Pancreas (tissue), 10 donors: ENCODE data around the gene ACSL6. TPM values are rescaled to one million over a fixed set of nuclear protein-coding genes. Genes with fewer than 3 reads are reported as not detected.

Source experiments
- ATAC-seq, 4 donors: fragments of 200-7000 bp; cut with Tn5 transposase; one replicate each; pipeline versions ENCODE4 v1.8.0 to v1.9.1; 2020; ENCODE audit warnings: mild to moderate bottlenecking in 4 of 4, moderate library complexity in 4 of 4
- DNase-seq, 6 donors: peaks; one replicate each; pipeline ENCODE4 v3.0.0-alpha.2; 2020
- FAIRE-seq: peaks from 2 replicates; lab custom pipeline; 2012; peaks lifted over from hg19 to GRCh38; lab: Jason Lieb, UNC
- H3K27ac ChIP-seq, 4 donors: fragments of 200-600 bp; sonication (generic); 1 replicate in 3 of 4; 2 replicates in 1 of 4; pipeline versions ENCODE4 v1.5.0 to v1.8.0; 2020
- H3K27me3 ChIP-seq, 4 donors: fragments of 200-600 bp; one replicate each; pipeline ENCODE4 v1.8.0; 2021
- H3K36me3 ChIP-seq, 3 donors: fragments of 200-600 bp; sonication (generic) in 1 of 3; one replicate each; pipeline versions ENCODE4 v1.5.0 to v1.8.0; 2020 to 2021
- H3K4me1 ChIP-seq, 3 donors: fragments of 200-600 bp; one replicate each; pipeline ENCODE4 v1.8.0; 2021
- H3K4me3 ChIP-seq, 4 donors: fragments of 200-600 bp; sonication (generic) in 2 of 4; one replicate each; pipeline versions ENCODE4 v1.5.0 to v1.8.0; 2020 to 2021
- H3K9me3 ChIP-seq, 4 donors: fragments of 200-600 bp; one replicate each; pipeline ENCODE4 v1.8.0; 2021
- CTCF ChIP-seq, 4 donors: fragments of 200-600 bp; sonication (generic) in 3 of 4; IDR thresholded peaks; one replicate each; pipeline versions ENCODE4 v1.5.0 to v1.8.0; 2021; ENCODE audit warnings: antibody characterized with exemption in 4 of 4
- WGBS, 2 donors: extraction: QIAGEN DNeasy Blood & Tissue Kit; methylation state at CpG; one replicate each; pipeline ENCODE4 v1.1.7; 2013; 5-methylcytosine and 5-hydroxymethylcytosine counted together
- intact Hi-C, 3 donors: fragments of 100-400 bp; cut with DNase I; formaldehyde crosslinking; loops; one replicate each; pipeline versions ENCODE4 v1.11.1 to v1.14.2; 2022
- polyA plus RNA-seq, 2 donors: library from polyadenylated mRNA; stranded (reverse); fragments of 200-250 nt; gene quantifications; one replicate each; pipeline ENCODE4 v1.2.3, GENCODE V29; 2013
- total RNA-seq, 6 donors: library from RNA; stranded (reverse); fragmentation: NEBNext Ultra II Directional in 4 of 6; extraction: Animal tissue kit (Norgen Biotek cat#: 25700) in 4 of 6; gene quantifications; one replicate each; pipeline versions ENCODE4 v1.2.1 to v1.2.4, GENCODE V29; 2021 to 2023
- donor health status: healthy with polysubstance abuse.
- donor health status: DM: no; HTN: no; CAD: no; lungs with moderate emphysema.
- donor health status: DM: no; HTN: no; CAD: no.
- donor health status: control.
- donor health status: control.
- donor health status: Bipolar disorder and iron deficiency.
- donor health status: DM: yes; HTN: yes; CAD: no.
- donor health status: DM: no; HTN: no; CAD: no.
- donor health status: DM: no; HTN: no; CAD: no.
- donor health status: DM: yes; HTN: yes; CAD: no.

Gene ACSL6
- total and polyA plus RNA-seq, 8 donors, result 0.83 to 3.3 (median 1.1) TPM

GRCh38 chr5:131974956-131975726, 36.3 kb downstream of the ACSL6 start:
- H3K9me3 ChIP-seq, result no peaks in the 10 kb centered on the region
- TF ChIP-seq CTCF (IDR thresholded peaks at IDR 0.05), result no peak
- intact Hi-C loops, result no loop called here
- no peak overlapping the region for H3K4me3 ChIP-seq
- no peak for FAIRE-seq
- 80 to 84% methylated on average over 12 of the region's 12 CpGs for WGBS, 2 donors
- no peak overlapping the region for H3K27ac ChIP-seq
- H3K27me3 ChIP-seq, result no peaks in the 10 kb centered on the region
- ATAC-seq, result no peak
- no peaks in the 10 kb centered on the region for H3K36me3 ChIP-seq
- no peak for DNase-seq
- H3K4me1 ChIP-seq, result no peaks in the 10 kb centered on the region

- no peak for TF ChIP-seq CTCF (IDR thresholded peaks at IDR 0.05)
- FAIRE-seq (no peak), DNase-seq (no peak), ATAC-seq (no peak)
- WGBS, 2 donors, result 83 to 88% methylated on average over 5 of the region's 5 CpGs
- Histone ChIP-seq H3K4me1 (no peaks in the 10 kb centered on the region), H3K4me3 (no peak overlapping the region), H3K27ac (no peak overlapping the region), H3K36me3 (no peaks in the 10 kb centered on the region), H3K27me3 (no peaks in the 10 kb centered on the region), H3K9me3 (no peaks in the 10 kb centered on the region)
- intact Hi-C loops, result no loop called here
Observed at GRCh38 chr5:131974622-131974955, 36.9 kb downstream of the ACSL6 start.

- no peaks in the 10 kb centered on the region for H3K36me3 ChIP-seq
- H3K9me3 ChIP-seq, result no peaks in the 10 kb centered on the region
- no peaks in the 10 kb centered on the region for H3K27me3 ChIP-seq
- no peak overlapping the region for H3K27ac ChIP-seq
- DNase-seq (no peak), FAIRE-seq (no peak), ATAC-seq (no peak)
- no peaks in the 10 kb centered on the region for H3K4me1 ChIP-seq
- intact Hi-C loops, result no loop called here
- WGBS, 2 donors, result 84 to 86% methylated on average over 1 of the region's 1 CpG
- TF ChIP-seq CTCF (IDR thresholded peaks at IDR 0.05), result no peak
- H3K4me3 ChIP-seq, result no peak overlapping the region
Observed at GRCh38 chr5:131974016-131974415, 37.4 kb downstream of the ACSL6 start.

- intact Hi-C loops, result no loop called here
- no peaks in the 10 kb centered on the region for H3K36me3 ChIP-seq
- H3K27ac ChIP-seq, result no peak overlapping the region
- H3K27me3 ChIP-seq, result no peaks in the 10 kb centered on the region
- TF ChIP-seq CTCF (IDR thresholded peaks at IDR 0.05), result no peak
- WGBS, 2 donors, result 84 to 87% methylated on average over 9 of the region's 9 CpGs
- no peaks in the 10 kb centered on the region for H3K9me3 ChIP-seq
- no peaks in the 10 kb centered on the region for H3K4me1 ChIP-seq
- ATAC-seq, result no peak
- no peak for FAIRE-seq
- DNase-seq, result no peak
- H3K4me3 ChIP-seq, result no peak overlapping the region
Observed at GRCh38 chr5:131973089-131973712, 38.3 kb downstream of the ACSL6 start.

GRCh38 chr5:131968396-131968954, 43.0 kb downstream of the ACSL6 start:
- DNase-seq (no peak), ATAC-seq (no peak), FAIRE-seq (no peak)
- intact Hi-C loops, result no loop called here
- Histone ChIP-seq H3K4me3 (no peak overlapping the region), H3K27ac (no peak overlapping the region), H3K4me1 (no peaks in the 10 kb centered on the region), H3K9me3 (no peaks in the 10 kb centered on the region), H3K27me3 (no peaks in the 10 kb centered on the region), H3K36me3 (no peaks in the 10 kb centered on the region)
- no peak for TF ChIP-seq CTCF (IDR thresholded peaks at IDR 0.05)
- WGBS, 2 donors, result 81 to 84% methylated on average over 5 of the region's 5 CpGs
